Mammary epithelial cell (primary cell): Measurements from ENCODE around the gene GAK.

Source experiments
- EZH2 ChIP-seq: IDR thresholded peaks from 2 replicates; pipeline ENCODE4 v1.6.1; 2012; ENCODE audit warnings: low read length, inconsistent platforms, borderline replicate concordance
- TF ChIP-seq, protein P1 (sequence below), 2 donors: IDR thresholded peaks in 1 of 2; conservative IDR thresholded peaks in 1 of 2; 2 replicates each; pipeline ENCODE4 v1.5.1; 2011 to 2012; ENCODE audit warnings: inconsistent platforms in 2 of 2, low read length in 2 of 2, mild to moderate bottlenecking in 2 of 2, control low read depth in 1 of 2, low read depth in 1 of 2; ENCODE audit not compliant: insufficient read depth in 1 of 2; ENCODE audit errors: extremely low read depth in 1 of 2

DNA sequence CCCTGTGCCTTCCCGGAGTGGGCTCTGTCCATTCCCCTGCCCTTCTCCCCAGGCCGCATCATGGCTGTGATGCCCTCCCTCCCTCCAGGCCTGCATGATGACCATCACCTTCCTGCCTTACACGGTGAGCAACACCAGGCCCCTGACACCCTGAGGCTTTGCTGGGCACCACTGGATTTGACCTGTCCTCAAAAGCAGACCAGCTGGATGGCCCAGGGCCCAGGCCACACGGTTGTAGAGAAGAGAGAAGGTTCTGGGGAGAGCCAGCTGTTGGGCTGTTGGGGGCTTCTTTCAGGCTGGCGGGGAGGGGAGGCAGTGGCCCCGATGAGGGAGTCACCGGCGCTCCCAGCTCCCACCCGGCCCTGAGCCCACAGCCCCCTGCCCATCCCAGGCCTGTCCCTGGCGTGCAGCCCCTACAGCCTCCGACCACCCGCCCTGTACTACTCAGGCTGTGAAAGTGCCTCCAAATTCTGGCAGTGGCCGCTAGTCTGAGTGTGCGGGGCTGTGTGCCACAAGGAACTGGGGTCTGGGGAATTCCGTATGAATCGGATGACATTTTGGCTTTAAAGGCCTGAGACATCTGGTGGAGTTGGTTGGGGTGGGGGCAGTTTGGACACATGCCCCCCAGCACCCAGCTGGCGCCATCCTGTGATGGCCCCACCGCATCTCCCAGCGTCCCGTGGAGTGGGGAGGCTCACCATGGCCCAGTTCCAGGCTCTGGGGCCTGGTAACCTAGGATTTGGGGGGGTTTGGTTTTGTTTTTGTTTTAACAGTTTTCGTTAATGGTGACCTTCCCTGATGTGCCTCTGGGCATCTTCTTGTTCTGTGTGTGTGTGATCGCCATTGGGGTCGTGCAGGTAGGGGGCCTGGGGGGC lies 19.7 kb upstream of the GAK start:
- TF ChIP-seq, protein P1, sequence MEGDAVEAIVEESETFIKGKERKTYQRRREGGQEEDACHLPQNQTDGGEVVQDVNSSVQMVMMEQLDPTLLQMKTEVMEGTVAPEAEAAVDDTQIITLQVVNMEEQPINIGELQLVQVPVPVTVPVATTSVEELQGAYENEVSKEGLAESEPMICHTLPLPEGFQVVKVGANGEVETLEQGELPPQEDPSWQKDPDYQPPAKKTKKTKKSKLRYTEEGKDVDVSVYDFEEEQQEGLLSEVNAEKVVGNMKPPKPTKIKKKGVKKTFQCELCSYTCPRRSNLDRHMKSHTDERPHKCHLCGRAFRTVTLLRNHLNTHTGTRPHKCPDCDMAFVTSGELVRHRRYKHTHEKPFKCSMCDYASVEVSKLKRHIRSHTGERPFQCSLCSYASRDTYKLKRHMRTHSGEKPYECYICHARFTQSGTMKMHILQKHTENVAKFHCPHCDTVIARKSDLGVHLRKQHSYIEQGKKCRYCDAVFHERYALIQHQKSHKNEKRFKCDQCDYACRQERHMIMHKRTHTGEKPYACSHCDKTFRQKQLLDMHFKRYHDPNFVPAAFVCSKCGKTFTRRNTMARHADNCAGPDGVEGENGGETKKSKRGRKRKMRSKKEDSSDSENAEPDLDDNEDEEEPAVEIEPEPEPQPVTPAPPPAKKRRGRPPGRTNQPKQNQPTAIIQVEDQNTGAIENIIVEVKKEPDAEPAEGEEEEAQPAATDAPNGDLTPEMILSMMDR (conservative IDR thresholded peaks at IDR 0.05 in 1 of 2, IDR thresholded peaks at IDR 0.05 in 1 of 2; ENCODE audit: extremely low read depth in 1 of 2, insufficient read depth in 1 of 2, low read depth in 1 of 2, low read length in 2 of 2) = no peak
- no peak for TF ChIP-seq EZH2
